ENCODE measurements around the gene LTA.

GRCh38 chr6:31580438-31580740 is 8.3 kb downstream of the LTA start:
- TF ChIP-seq EZH2 (IDR thresholded peaks at IDR 0.05; ENCODE audit: insufficient read depth, poor library complexity, severe bottlenecking) (no peak), EZH2phosphoT487 (IDR thresholded peaks at IDR 0.05; ENCODE audit: insufficient read depth, low read depth) (no peak)

All from GM23248 (cell line).